ENCODE measurements around the gene TMTC1. TPM values are rescaled to one million over a fixed set of nuclear protein-coding genes. Genes with fewer than 3 reads are reported as not detected.

Gene TMTC1
- total RNA-seq, 4 donors from 2014 or later = 84.0 to 177 (median 105) TPM

DNA sequence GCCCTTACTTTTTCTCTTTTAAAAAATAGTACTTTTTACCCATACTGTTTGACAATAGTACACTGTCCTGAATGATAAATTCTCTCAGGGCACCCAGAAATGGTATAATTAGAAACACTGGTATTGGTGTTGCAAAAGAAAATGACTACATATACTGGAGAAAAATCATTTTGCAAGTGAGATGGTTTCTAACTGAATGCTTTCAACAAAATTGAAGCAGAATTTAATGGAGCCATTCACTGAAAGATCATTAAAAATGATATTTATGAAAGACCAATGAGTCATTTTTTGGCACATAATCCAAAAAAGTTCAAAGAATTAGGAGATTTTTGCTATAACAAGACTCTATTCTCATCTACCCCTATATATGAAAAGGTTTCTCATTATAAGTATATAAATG, 68.8 kb downstream of the TMTC1 start:
- peaks cover 14 to 46% (median 26%) of the 10 kb centered on the region in 4 donors for H3K4me1 ChIP-seq
- H3K36me3 ChIP-seq = peaks cover 0 to 5% (median 0%) of the 10 kb centered on the region in 4 donors
- no peak for TF ChIP-seq EP300 (IDR thresholded peaks at IDR 0.05)
- TF ChIP-seq, protein P1, sequence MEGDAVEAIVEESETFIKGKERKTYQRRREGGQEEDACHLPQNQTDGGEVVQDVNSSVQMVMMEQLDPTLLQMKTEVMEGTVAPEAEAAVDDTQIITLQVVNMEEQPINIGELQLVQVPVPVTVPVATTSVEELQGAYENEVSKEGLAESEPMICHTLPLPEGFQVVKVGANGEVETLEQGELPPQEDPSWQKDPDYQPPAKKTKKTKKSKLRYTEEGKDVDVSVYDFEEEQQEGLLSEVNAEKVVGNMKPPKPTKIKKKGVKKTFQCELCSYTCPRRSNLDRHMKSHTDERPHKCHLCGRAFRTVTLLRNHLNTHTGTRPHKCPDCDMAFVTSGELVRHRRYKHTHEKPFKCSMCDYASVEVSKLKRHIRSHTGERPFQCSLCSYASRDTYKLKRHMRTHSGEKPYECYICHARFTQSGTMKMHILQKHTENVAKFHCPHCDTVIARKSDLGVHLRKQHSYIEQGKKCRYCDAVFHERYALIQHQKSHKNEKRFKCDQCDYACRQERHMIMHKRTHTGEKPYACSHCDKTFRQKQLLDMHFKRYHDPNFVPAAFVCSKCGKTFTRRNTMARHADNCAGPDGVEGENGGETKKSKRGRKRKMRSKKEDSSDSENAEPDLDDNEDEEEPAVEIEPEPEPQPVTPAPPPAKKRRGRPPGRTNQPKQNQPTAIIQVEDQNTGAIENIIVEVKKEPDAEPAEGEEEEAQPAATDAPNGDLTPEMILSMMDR (IDR thresholded peaks at IDR 0.05) = no peak
- TF ChIP-seq POLR2AphosphoS5 (IDR thresholded peaks at IDR 0.05) = no peak
- no peak for TF ChIP-seq POLR2A (IDR thresholded peaks at IDR 0.05; ENCODE audit: low read depth)
- no peak overlapping the region for H3K4me3 ChIP-seq
- no peaks in the 10 kb centered on the region for H3K9me3 ChIP-seq
- H3K27ac ChIP-seq (replicated peaks in 1 of 4) = peak overlapping the region in 1 of 4 donors; percentile 10
- no peaks in the 10 kb centered on the region for H3K27me3 ChIP-seq
- DNase-seq (ENCODE audit: extremely low spot score) = no peak
- intact Hi-C loops (cut with DNase I) = no loop called here

DNA sequence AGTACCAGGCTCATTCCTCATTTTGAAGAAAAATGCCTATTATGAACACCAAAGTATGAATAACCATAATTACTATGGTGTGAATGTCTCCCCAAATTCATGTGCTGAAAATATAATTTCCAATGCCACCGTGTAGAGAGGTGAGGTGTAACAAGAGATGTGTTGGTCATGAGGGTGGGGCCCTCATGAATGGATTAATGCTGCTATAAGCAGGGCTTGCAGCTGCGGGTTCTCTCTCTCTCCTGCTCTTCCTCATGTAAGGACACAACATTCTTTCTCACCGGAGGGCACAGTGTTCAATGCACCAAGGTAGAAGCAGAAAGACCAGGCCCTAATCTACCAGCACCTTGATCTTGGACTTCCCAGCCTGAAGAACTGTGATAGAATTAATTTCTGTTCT, 70.0 kb downstream of the TMTC1 start:
- WGBS = 86% methylated on average over 3 of the region's 3 CpGs

DNA sequence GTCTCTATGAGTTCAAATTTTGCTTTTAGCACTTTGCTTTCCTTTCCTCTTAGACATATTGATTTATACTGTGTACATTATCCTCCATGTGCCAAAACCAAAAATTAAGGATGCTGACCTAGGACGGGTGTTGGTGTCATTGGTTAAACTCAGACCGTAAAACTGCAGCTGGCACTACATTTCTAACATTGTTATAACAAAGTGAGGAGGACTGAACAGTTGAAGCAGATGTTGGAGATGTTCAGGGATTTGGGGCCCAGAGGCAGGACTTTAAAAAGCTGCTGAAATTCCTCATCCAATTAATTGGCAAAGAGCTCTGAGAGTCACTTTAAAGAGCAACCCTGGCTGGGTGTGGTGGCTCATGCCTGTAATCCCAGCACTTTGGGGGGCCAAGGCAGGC, 72.4 kb downstream of the TMTC1 start:
- no peaks in the 10 kb centered on the region for H3K36me3 ChIP-seq
- no peak for DNase-seq (ENCODE audit: extremely low spot score)
- no peak overlapping the region for H3K4me3 ChIP-seq
- no peak for TF ChIP-seq POLR2AphosphoS5 (IDR thresholded peaks at IDR 0.05)
- no peak for TF ChIP-seq EP300 (IDR thresholded peaks at IDR 0.05)
- TF ChIP-seq POLR2A (IDR thresholded peaks at IDR 0.05; ENCODE audit: low read depth) = no peak
- no peak overlapping the region for H3K27ac ChIP-seq (replicated peaks in 1 of 4)
- intact Hi-C loops (cut with DNase I) = no loop called here
- 53% methylated on average over 2 of the region's 2 CpGs for WGBS
- no peaks in the 10 kb centered on the region for H3K9me3 ChIP-seq
- H3K27me3 ChIP-seq = no peaks in the 10 kb centered on the region
- H3K4me1 ChIP-seq = peaks cover 30 to 75% (median 50%) of the 10 kb centered on the region in 4 donors

More for the DNA sequence above, 70.0 kb downstream of the TMTC1 start:
- Histone ChIP-seq H3K36me3 (no peaks in the 10 kb centered on the region), H3K4me1 (peaks cover 25 to 58% (median 37%) of the 10 kb centered on the region in 4 donors), H3K27ac (replicated peaks in 1 of 4) (peak overlapping the region in 3 of 4 donors; percentile 15 to 40 (median 40)), H3K27me3 (no peaks in the 10 kb centered on the region), H3K4me3 (no peak overlapping the region), H3K9me3 (no peaks in the 10 kb centered on the region)
- intact Hi-C loops (cut with DNase I) = no loop called here
- no peak for DNase-seq (ENCODE audit: extremely low spot score)
- TF ChIP-seq POLR2A (IDR thresholded peaks at IDR 0.05; ENCODE audit: low read depth) (no peak), POLR2AphosphoS5 (IDR thresholded peaks at IDR 0.05) (no peak), EP300 (IDR thresholded peaks at IDR 0.05) (no peak)
- TF ChIP-seq, protein P1 (IDR thresholded peaks at IDR 0.05) = no peak

DNA sequence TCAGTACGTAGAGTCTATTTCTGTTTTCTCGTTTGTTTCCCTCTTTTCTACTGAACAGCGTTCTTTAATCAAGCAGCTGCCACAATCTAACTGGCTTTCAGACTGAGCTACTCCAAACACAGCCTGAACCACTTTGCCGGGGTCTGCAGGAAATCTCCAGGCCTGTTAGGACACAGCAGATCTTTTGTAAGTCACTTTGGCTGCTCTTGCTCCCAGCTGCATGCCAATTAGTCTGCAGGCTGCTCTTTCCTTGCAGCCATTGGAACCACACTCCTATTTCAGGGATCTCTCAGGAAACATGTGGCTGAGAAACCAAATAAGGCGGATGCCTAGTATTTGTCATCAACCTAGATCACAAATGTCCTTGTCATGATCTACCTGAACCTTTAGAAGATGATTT, 73.6 kb downstream of the TMTC1 start:
- no peak for TF ChIP-seq POLR2A (IDR thresholded peaks at IDR 0.05; ENCODE audit: low read depth)
- TF ChIP-seq POLR2AphosphoS5 (IDR thresholded peaks at IDR 0.05) = peak in 1 of 2 donors; percentile 10
- peaks cover 40 to 84% (median 60%) of the 10 kb centered on the region in 4 donors for H3K4me1 ChIP-seq
- H3K9me3 ChIP-seq = no peaks in the 10 kb centered on the region
- intact Hi-C loops (cut with DNase I) = no loop called here
- no peak overlapping the region for H3K4me3 ChIP-seq
- H3K27ac ChIP-seq (replicated peaks in 1 of 4) = peak overlapping the region in 1 of 4 donors; percentile 17
- 60% methylated on average over 5 of the region's 5 CpGs for WGBS
- H3K27me3 ChIP-seq = no peaks in the 10 kb centered on the region
- no peaks in the 10 kb centered on the region for H3K36me3 ChIP-seq
- DNase-seq (ENCODE audit: extremely low spot score) = no peak

DNA sequence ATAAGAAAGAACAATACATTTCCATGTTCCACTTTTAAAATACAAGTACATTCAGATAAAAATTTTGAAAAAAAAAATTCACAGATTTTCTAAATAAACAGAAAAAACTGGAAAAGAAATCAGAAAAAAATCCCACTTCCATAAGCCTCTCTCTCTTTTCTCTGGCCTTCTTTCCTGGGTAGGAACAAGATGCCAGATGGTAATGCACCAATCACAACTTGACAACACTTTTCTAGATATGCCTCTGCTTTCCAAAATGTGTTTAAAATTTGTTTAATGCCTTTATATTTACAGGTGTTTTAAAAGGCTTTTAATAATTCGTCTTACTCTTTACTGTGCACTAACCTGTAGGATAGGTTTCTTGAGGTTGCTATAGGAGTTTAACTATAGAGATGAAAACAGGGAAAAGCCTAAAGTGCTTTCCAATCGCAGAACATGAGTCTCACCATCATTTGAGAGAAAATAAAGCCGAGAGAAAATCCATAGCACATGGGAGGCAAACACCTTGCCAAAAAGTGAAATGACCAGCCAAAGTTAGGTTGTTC, 74.2 kb downstream of the TMTC1 start:
- WGBS = 69% methylated on average over 3 of the region's 3 CpGs
- Histone ChIP-seq H3K27me3 (no peaks in the 10 kb centered on the region), H3K27ac (replicated peaks in 1 of 4) (peak overlapping the region in 1 of 4 donors; percentile 17), H3K9me3 (no peaks in the 10 kb centered on the region), H3K36me3 (peaks cover 0 to 2% (median 0%) of the 10 kb centered on the region in 4 donors), H3K4me3 (no peak overlapping the region), H3K4me1 (peaks cover 40 to 79% (median 59%) of the 10 kb centered on the region in 4 donors)
- intact Hi-C loops (cut with DNase I) = no loop called here
- no peak for DNase-seq (ENCODE audit: extremely low spot score)
- TF ChIP-seq POLR2A (IDR thresholded peaks at IDR 0.05; ENCODE audit: low read depth) (no peak), POLR2AphosphoS5 (IDR thresholded peaks at IDR 0.05) (no peak), EP300 (IDR thresholded peaks at IDR 0.05) (no peak)
- TF ChIP-seq, protein P1 (IDR thresholded peaks at IDR 0.05) = no peak
